ELF-1 (cell line): Measurements from ENCODE around the gene CCL13.

Experiments
- DNase-seq: peaks from one replicate; pipeline ENCODE4 v3.0.0-alpha.2; 2016; ENCODE audit warnings: low read depth, low spot score

CCL13 gene

DNA sequence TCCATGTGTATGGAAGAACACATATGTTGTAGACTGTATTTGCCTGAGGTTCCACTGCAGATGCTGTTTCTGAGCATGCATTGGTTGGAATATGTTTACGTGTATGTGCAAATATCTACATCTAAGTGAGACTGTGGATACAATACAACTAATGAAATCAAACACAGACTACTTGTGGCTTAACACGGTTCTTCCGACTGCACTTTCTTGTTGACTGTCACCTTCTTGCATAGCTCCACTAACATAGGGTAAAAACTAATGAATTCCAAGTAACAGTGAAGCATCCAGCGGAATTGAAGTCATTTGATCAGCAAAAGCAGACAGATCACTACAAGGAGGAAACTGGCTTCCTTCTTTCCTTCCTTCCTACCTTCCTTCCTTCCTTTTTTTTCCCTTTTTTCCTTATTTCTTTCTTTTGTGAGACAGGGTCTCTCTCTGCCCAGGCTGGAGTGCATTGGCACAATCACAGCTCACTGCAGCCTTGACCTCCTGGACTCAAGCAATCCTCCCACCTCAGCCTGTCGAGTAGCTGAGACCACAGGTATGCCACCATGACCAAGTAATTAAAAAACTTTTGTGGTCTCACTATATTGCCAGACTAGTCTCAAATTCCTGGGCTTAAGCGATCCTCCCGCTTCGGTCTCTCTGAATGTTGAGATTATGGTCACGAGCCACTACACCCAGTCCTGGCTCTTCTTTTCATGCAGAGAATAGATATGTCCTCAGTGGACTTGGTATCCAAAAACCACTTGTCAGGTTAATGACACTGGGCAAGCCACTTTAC lies 28.7 kb downstream of the CCL13 start:
- no peak for DNase-seq

GRCh38 chr17:34386343-34386696 lies 30.0 kb downstream of the CCL13 start:
- DNase-seq = no peak

- no peak for DNase-seq
Observed at GRCh38 chr17:34386697-34387550, 30.6 kb downstream of the CCL13 start.

- DNase-seq = no peak
Observed at GRCh38 chr17:34387566-34387965, 31.3 kb downstream of the CCL13 start.

GRCh38 chr17:34389126-34389750 lies 33.0 kb downstream of the CCL13 start:
- no peak for DNase-seq

- no peak for DNase-seq
Observed at GRCh38 chr17:34390649-34391048, 34.4 kb downstream of the CCL13 start.

GRCh38 chr17:34391241-34391640 lies 35.0 kb downstream of the CCL13 start:
- DNase-seq = peak; percentile 61

DNA sequence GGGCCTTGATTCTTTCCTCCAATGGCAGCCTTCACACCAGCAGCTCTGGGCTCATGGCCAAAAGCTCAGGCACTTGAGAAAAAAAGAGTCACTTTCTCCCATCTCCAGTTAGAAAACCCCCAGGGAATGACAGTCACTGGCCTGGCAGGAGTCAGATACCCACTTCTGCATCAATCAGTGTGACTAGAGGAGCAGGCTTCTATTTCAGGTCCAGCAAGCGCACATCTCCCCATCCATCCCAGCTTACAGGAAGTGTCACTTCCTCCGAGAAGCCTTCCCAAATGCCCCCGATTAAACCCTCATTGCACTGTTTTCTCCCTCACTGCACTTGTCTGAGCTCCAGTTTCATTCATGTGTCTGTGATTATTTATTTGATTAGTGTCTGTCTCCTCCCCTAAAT lies 37.1 kb downstream of the CCL13 start:
- DNase-seq = no peak

DNA sequence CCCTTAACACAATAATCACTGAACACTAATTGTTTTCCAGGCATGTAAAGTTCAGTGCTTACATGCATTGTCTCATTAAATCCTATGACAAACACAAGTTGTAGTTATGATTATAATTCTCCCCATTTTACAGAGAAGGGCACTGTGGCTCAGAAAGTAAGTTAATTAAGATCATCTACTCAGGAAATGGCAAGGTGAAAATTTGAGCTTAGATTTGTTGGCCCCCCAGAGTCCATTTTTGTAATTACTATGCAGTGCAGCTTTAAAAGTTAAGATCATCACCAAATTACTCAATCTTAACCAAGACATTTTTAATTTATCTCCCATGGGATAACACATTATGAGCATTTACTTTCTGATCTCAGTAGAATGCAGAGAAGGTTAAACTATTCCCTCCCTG lies 41.0 kb downstream of the CCL13 start:
- no peak for DNase-seq

DNA sequence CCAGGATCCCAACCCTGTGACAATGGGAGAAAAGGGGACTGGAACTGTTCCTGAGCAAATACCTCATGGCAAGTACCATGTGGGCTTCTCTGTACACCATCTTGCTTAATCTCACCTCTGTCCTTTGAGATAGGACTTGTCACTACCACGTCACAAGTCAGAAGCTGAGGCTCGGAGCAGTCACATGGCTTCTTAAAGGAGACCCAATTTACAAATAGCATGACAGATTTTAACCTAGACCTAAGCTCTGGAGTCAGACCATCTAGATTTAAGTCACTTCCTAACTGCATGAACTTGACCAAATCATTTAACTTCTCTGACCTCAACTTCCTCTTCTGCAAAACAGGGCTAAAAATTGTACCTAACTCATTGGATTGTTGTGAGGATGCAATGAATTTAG lies 42.7 kb downstream of the CCL13 start:
- no peak for DNase-seq

GRCh38 chr17:34399725-34400124 lies 43.4 kb downstream of the CCL13 start:
- DNase-seq = no peak

- DNase-seq = no peak
Observed at GRCh38 chr17:34400301-34400931, 44.1 kb downstream of the CCL13 start.

DNA sequence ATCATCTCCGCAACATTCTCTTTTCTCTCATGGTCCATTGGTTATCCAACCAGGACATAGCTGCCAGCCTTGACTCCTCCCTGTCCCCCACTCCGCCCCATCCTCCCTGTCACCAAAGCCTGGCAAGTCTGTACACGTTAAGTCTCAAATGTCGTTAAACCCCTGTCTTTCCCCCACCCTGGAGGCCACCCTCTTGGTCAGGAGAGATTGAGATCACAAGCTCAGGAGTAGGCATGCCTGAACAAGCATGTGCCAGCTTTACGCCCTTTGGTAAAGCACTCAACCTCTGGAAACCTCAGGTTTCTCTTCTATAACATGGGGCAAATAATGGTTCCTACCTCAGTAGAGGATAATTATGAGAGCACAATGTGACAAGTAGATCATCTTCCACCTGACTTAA lies 44.9 kb downstream of the CCL13 start:
- no peak for DNase-seq

DNA sequence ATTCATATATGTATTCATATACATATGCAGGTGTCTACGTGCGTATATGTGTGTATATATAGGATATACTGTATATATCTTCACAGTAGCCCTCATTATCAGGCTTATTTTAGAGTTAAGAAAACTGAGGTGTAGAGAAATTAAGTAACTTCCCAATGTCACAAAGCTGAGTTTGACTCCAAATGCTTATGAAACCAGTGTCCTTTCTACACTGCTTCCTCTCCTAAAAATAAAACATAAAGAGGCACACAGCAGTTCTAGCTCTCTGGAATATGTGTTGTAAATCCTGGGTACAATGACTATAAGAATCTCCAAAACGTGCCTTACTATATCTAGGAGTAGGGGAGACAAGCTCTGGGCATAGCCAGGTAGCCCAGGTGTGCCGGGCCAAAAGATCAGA lies 46.7 kb downstream of the CCL13 start:
- DNase-seq = no peak

DNA sequence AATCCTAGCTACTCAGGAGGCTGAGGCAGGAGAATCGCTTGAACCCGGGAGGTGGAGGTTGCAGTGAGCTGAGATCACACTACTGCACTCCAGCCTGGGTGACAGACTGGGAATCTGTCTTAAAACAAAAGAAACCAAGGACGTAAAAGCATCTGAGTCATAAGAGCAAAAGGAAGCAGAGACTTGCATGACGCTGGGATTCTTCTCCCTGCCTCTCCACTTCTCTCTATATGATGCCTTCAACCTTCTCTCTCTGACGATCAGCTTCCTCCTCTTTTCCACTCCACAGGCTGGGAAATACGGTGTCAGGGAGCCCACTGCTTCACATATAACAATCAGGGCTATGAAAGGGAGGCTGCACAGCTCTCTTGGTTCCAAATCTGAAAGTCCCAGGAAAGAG lies 49.9 kb downstream of the CCL13 start:
- DNase-seq = no peak
